Activated CD8-positive, alpha-beta memory T cell treated with anti-CD3 and anti-CD28 coated beads, Interleukin-2, amount 50 U/mL, for 48 hours (primary cell): Measurements from ENCODE around the gene SNX33.
"Not testable (repeated sequence)": the region's sequence is repeated elsewhere in the genome, so short reads cannot be mapped to it uniquely, and the experiment has no call there.

Experiments
- DNase-seq: peaks from one replicate; pipeline ENCODE4 v3.0.0-alpha.2; 2020

SNX33 gene

GRCh38 chr15:75684648-75685047 lies 36.9 kb downstream of the SNX33 start:
- no peak for DNase-seq

- DNase-seq, result no peak
Observed at GRCh38 chr15:75685195-75685594, 37.5 kb downstream of the SNX33 start.

- peak; percentile 95 for DNase-seq
Observed at GRCh38 chr15:75686212-75686642, 38.5 kb downstream of the SNX33 start.

- DNase-seq, result no peak
Observed at GRCh38 chr15:75687486-75688277, 40.0 kb downstream of the SNX33 start.

GRCh38 chr15:75688278-75688557 lies 40.5 kb downstream of the SNX33 start:
- no peak for DNase-seq

- no peak for DNase-seq
Observed at GRCh38 chr15:75688831-75689230, 41.1 kb downstream of the SNX33 start.

GRCh38 chr15:75689429-75689828 lies 41.7 kb downstream of the SNX33 start:
- not testable (repeated sequence) for DNase-seq

GRCh38 chr15:75692311-75692710 lies 44.6 kb downstream of the SNX33 start:
- not testable (repeated sequence) for DNase-seq

GRCh38 chr15:75693028-75693427 lies 45.3 kb downstream of the SNX33 start:
- not testable (repeated sequence) for DNase-seq

GRCh38 chr15:75693501-75694240 lies 46.0 kb downstream of the SNX33 start:
- no peak for DNase-seq

- DNase-seq, result no peak
Observed at GRCh38 chr15:75694241-75695182, 46.8 kb downstream of the SNX33 start.

GRCh38 chr15:75695220-75695619 lies 47.5 kb downstream of the SNX33 start:
- no peak for DNase-seq

- no peak for DNase-seq
Observed at GRCh38 chr15:75695634-75696310, 48.1 kb downstream of the SNX33 start.

- DNase-seq, result no peak
Observed at GRCh38 chr15:75696311-75696720, 48.6 kb downstream of the SNX33 start.

GRCh38 chr15:75696854-75697259 lies 49.1 kb downstream of the SNX33 start:
- no peak for DNase-seq

GRCh38 chr15:75697523-75697922 lies 49.8 kb downstream of the SNX33 start:
- DNase-seq, result no peak

GRCh38 chr15:75697974-75698747 lies 50.4 kb downstream of the SNX33 start:
- DNase-seq, result not testable (repeated sequence)

GRCh38 chr15:75699517-75699916 lies 51.8 kb downstream of the SNX33 start:
- DNase-seq, result not testable (repeated sequence)

GRCh38 chr15:75699961-75700874 lies 52.5 kb downstream of the SNX33 start:
- DNase-seq, result not testable (repeated sequence)
